ENCODE results near the gene ARID1B. TPM values are rescaled to one million over a fixed set of nuclear protein-coding genes. Genes with fewer than 3 reads are reported as not detected.

Gene ARID1B
- total RNA-seq, 1 experiment from 2014 or later: 35.6 TPM

DNA sequence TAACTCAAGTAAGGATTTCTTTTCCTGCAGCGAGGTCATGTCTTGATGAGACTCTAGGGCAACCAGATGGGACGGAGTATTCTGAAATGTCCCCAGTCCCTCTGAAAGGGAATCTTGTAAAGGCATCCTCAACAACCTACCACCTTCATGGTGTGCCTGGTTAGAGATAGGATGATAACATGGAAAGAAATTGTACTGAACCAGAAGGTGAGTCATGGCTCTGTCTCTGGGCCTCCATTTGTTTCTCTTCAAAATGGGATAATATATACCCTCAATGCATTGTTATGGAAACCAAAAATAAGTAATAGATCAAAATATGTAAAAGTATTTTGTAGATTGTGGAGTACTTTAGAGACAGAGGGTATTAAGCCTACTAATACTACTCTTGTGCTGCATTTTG, 219.1 kb downstream of the ARID1B start:
- Histone ChIP-seq H3K27me3 (ENCODE audit: insufficient read depth, low read length) (no peaks in the 10 kb centered on the region), H2AFZ (ENCODE audit: low read depth, low read length, poor library complexity, severe bottlenecking) (no peak overlapping the region), H3K4me3 (replicated peaks in 1 of 2; ENCODE audit: low read depth in 1 of 2, low read length in 2 of 2) (no peak overlapping the region), H3K4me1 (ENCODE audit: control insufficient read depth in 1 of 2, insufficient read depth in 2 of 2, low read length in 2 of 2) (0 out of 4 replicates have a peak, but pooled peaks cover 0 to 3% of the 10 kb centered on the region in 2 experiments), H3K36me3 (ENCODE audit: control insufficient read depth in 1 of 2, insufficient read depth in 2 of 2, low read length in 2 of 2) (no peaks in the 10 kb centered on the region), H3K4me2 (ENCODE audit: low read length) (no peak overlapping the region), H3K79me2 (ENCODE audit: insufficient read depth, low read length) (peaks cover 19% of the 10 kb centered on the region), H4K20me1 (ENCODE audit: insufficient read depth) (no peaks in the 10 kb centered on the region), H3K9ac (ENCODE audit: low read length) (no peak overlapping the region), H3K9me2 (ENCODE audit: insufficient read depth) (no peaks in the 10 kb centered on the region), H3K9me3 (ENCODE audit: control insufficient read depth in 1 of 2, insufficient read depth in 1 of 2, low read depth in 1 of 2, low read length in 2 of 2) (no peaks in the 10 kb centered on the region), H3K27ac (ENCODE audit: low read depth, low read length) (no peak overlapping the region)
- TF ChIP-seq YY1 (IDR thresholded peaks at IDR 0.05; ENCODE audit: extremely low read depth, insufficient replicate concordance, low read depth, low read length): no peak
- TF ChIP-seq JUND (IDR thresholded peaks at IDR 0.05): no peak
- TF ChIP-seq MAX (IDR thresholded peaks at IDR 0.05): no peak
- no peak for TF ChIP-seq POLR2A (IDR thresholded peaks at IDR 0.05; ENCODE audit: borderline replicate concordance, extremely low read depth, insufficient read depth, insufficient read length)
- no peak for TF ChIP-seq FOSL1 (IDR thresholded peaks at IDR 0.05; ENCODE audit: low read depth)
- no peak for TF ChIP-seq TCF7L2 (IDR thresholded peaks at IDR 0.05; ENCODE audit: borderline replicate concordance, extremely low read depth, insufficient read depth, insufficient read length)
- TF ChIP-seq ZFX (IDR thresholded peaks at IDR 0.05): no peak
- no peak for TF ChIP-seq RAD21 (IDR thresholded peaks at IDR 0.05; ENCODE audit: low read depth)
- TF ChIP-seq POLR2AphosphoS5 (IDR thresholded peaks at IDR 0.05; ENCODE audit: low read depth, low read length): no peak
- BruUV-seq (replicated peaks): no TSS peak
- no peak for DNase-seq (ENCODE audit: low read depth, low spot score)
- intact Hi-C loops (cut with micrococcal nuclease): no loop called here
- RAD21 ChIA-PET (ENCODE audit: low non-redundant PET in 1 of 2, low total read pairs in 2 of 2, uncharacterized antibody in 2 of 2, unreplicated experiment in 2 of 2): no interaction called here
- POLR2A ChIA-PET: no interaction called here
- CTCF ChIA-PET: no interaction called here
- ATAC-seq: no peak

DNA sequence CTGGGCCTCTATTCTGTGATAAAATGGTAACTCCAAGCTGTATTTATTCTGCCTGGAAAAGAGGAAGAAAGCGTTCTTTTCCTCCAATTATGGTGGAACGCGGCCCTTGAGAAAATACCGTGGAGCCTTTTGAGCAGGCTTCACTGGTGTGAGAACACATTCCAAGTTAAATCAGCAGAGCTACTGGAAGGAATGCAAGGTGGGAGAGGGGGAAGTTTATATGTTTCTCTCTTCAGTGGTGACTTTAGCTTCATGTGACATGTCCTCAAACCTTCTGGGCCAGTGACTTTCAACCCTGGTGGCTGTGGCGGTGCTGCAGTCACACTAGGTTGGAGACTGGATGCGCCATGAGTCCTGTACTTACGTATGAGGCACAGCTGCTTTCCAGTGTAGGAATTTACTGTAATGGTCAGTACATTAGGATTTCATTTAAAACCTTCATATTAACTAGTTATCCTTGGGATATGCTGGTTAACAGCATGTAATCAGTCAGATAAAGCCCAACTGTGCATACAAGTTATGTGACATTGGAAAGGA, 221.7 kb downstream of the ARID1B start:
- no peak overlapping the region for H3K4me3 ChIP-seq (replicated peaks in 1 of 2; ENCODE audit: low read depth in 1 of 2, low read length in 2 of 2)
- TF ChIP-seq, protein P1, sequence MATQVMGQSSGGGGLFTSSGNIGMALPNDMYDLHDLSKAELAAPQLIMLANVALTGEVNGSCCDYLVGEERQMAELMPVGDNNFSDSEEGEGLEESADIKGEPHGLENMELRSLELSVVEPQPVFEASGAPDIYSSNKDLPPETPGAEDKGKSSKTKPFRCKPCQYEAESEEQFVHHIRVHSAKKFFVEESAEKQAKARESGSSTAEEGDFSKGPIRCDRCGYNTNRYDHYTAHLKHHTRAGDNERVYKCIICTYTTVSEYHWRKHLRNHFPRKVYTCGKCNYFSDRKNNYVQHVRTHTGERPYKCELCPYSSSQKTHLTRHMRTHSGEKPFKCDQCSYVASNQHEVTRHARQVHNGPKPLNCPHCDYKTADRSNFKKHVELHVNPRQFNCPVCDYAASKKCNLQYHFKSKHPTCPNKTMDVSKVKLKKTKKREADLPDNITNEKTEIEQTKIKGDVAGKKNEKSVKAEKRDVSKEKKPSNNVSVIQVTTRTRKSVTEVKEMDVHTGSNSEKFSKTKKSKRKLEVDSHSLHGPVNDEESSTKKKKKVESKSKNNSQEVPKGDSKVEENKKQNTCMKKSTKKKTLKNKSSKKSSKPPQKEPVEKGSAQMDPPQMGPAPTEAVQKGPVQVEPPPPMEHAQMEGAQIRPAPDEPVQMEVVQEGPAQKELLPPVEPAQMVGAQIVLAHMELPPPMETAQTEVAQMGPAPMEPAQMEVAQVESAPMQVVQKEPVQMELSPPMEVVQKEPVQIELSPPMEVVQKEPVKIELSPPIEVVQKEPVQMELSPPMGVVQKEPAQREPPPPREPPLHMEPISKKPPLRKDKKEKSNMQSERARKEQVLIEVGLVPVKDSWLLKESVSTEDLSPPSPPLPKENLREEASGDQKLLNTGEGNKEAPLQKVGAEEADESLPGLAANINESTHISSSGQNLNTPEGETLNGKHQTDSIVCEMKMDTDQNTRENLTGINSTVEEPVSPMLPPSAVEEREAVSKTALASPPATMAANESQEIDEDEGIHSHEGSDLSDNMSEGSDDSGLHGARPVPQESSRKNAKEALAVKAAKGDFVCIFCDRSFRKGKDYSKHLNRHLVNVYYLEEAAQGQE (IDR thresholded peaks at IDR 0.05; ENCODE audit: low read depth): no peak
- TF ChIP-seq EZH2 (IDR thresholded peaks at IDR 0.05): no peak
- TF ChIP-seq TCF7L2 (IDR thresholded peaks at IDR 0.05; ENCODE audit: borderline replicate concordance, extremely low read depth, insufficient read depth, insufficient read length): no peak
- TF ChIP-seq ATF3 (IDR thresholded peaks at IDR 0.05): no peak
- TF ChIP-seq JUND (IDR thresholded peaks at IDR 0.05): no peak
- TF ChIP-seq, protein P2, sequence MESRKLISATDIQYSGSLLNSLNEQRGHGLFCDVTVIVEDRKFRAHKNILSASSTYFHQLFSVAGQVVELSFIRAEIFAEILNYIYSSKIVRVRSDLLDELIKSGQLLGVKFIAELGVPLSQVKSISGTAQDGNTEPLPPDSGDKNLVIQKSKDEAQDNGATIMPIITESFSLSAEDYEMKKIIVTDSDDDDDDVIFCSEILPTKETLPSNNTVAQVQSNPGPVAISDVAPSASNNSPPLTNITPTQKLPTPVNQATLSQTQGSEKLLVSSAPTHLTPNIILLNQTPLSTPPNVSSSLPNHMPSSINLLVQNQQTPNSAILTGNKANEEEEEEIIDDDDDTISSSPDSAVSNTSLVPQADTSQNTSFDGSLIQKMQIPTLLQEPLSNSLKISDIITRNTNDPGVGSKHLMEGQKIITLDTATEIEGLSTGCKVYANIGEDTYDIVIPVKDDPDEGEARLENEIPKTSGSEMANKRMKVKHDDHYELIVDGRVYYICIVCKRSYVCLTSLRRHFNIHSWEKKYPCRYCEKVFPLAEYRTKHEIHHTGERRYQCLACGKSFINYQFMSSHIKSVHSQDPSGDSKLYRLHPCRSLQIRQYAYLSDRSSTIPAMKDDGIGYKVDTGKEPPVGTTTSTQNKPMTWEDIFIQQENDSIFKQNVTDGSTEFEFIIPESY (IDR thresholded peaks at IDR 0.05; ENCODE audit: extremely low read depth, insufficient replicate concordance, low read length): no peak
- no peak for TF ChIP-seq ZFX (IDR thresholded peaks at IDR 0.05)
- no peak for TF ChIP-seq RAD21 (IDR thresholded peaks at IDR 0.05; ENCODE audit: low read depth)
- TF ChIP-seq CEBPB (IDR thresholded peaks at IDR 0.05; ENCODE audit: low read depth): no peak
- no peak for TF ChIP-seq ZNF274 (IDR thresholded peaks at IDR 0.05; ENCODE audit: low read depth, low read length)
- DNase-seq (ENCODE audit: low read depth, low spot score): no peak
- H3K36me3 ChIP-seq (ENCODE audit: control insufficient read depth in 1 of 2, insufficient read depth in 2 of 2, low read length in 2 of 2): no peaks in the 10 kb centered on the region
- no peak for ATAC-seq
- no peak overlapping the region for H2AFZ ChIP-seq (ENCODE audit: low read depth, low read length, poor library complexity, severe bottlenecking)
- no peaks in the 10 kb centered on the region for H3K9me3 ChIP-seq (ENCODE audit: control insufficient read depth in 1 of 2, insufficient read depth in 1 of 2, low read depth in 1 of 2, low read length in 2 of 2)
- H3K4me1 ChIP-seq (ENCODE audit: control insufficient read depth in 1 of 2, insufficient read depth in 2 of 2, low read length in 2 of 2): 0 out of 4 replicates have a peak, but pooled peaks cover 0 to 3% of the 10 kb centered on the region in 2 experiments
- RAD21 ChIA-PET (ENCODE audit: low non-redundant PET in 1 of 2, low total read pairs in 2 of 2, uncharacterized antibody in 2 of 2, unreplicated experiment in 2 of 2): no interaction called here
- CTCF ChIA-PET: no interaction called here
- no peaks in the 10 kb centered on the region for H4K20me1 ChIP-seq (ENCODE audit: insufficient read depth)
- BruUV-seq (replicated peaks): no TSS peak
- H3K27me3 ChIP-seq (ENCODE audit: insufficient read depth, low read length): no peaks in the 10 kb centered on the region
- intact Hi-C loops (cut with micrococcal nuclease): no loop called here
- H3K4me2 ChIP-seq (ENCODE audit: low read length): no peak overlapping the region
- 0 out of 2 replicates have a peak, but pooled peaks cover 7% of the 10 kb centered on the region for H3K79me2 ChIP-seq (ENCODE audit: insufficient read depth, low read length)
- H3K9me2 ChIP-seq (ENCODE audit: insufficient read depth): no peaks in the 10 kb centered on the region
- POLR2A ChIA-PET: no interaction called here
- H3K27ac ChIP-seq (ENCODE audit: low read depth, low read length): no peak overlapping the region
- no peak overlapping the region for H3K9ac ChIP-seq (ENCODE audit: low read length)
